Measurements from ENCODE around the gene SHMT2. TPM values are rescaled to one million over a fixed set of nuclear protein-coding genes. Genes with fewer than 3 reads are reported as not detected.
A peak's percentile ranks its signal among the peaks of the same experiment; 100 is the strongest.

The SHMT2 gene
- total and polyA plus RNA-seq, 2 of the 13 experiments (the other 11 are each of a cell fraction or from before 2014, with no cell fraction given) = 181 to 393 TPM

GRCh38 chr12:57214398-57214781 lies 15.1 kb upstream of the SHMT2 start (continued):
- TF ChIP-seq ZBTB44 (CRISPR knock-in tag; IDR thresholded peaks at IDR 0.05) (no peak), PATZ1 (CRISPR knock-in tag; IDR thresholded peaks at IDR 0.05) (peak; percentile 63), KDM5B (CRISPR knock-in tag; IDR thresholded peaks at IDR 0.05; ENCODE audit: borderline replicate concordance) (no peak), RBM22 (optimal IDR thresholded peaks at IDR 0.05; ENCODE audit: low read length) (peak; percentile 78), ZNF274 (CRISPR knock-in tag; IDR thresholded peaks at IDR 0.05) (0 out of 2 replicates have a peak, but pooled peaks have one; percentile 6), POLR2G (IDR thresholded peaks at IDR 0.05; ENCODE audit: low read depth, low read length) (peak; percentile 63; the same call in 1 of the 2 replicates), YY1 (IDR thresholded peaks at IDR 0.05; ENCODE audit: insufficient read depth, insufficient replicate concordance, low read depth, low read length) (peak; percentile 30), ZSCAN25 (CRISPR knock-in tag; IDR thresholded peaks at IDR 0.05) (0 out of 2 replicates have a peak, but pooled peaks have one; percentile 25), ZNF142 (CRISPR knock-in tag; IDR thresholded peaks at IDR 0.05) (0 out of 2 replicates have a peak, but pooled peaks have one; percentile 43), RAD21 (CRISPR knock-in tag; IDR thresholded peaks at IDR 0.05) (peak; percentile 70), POLR2A (IDR thresholded peaks at IDR 0.05; ENCODE audit: insufficient read depth in 1 of 2, low read depth in 2 of 2, low read length in 2 of 2) (peak in 1 of 2 experiments; percentile 29; a peak in 1 of 4 replicates), KDM2A (CRISPR knock-in tag; IDR thresholded peaks at IDR 0.05; ENCODE audit: borderline replicate concordance, low read depth) (peak; percentile 88), PCBP1 (IDR thresholded peaks at IDR 0.05; ENCODE audit: borderline replicate concordance, low read depth, low read length) (0 out of 2 replicates have a peak, but pooled peaks have one; percentile 64), CTCF (CRISPR knock-in tag; IDR thresholded peaks at IDR 0.05) (peak; percentile 81), HNRNPLL (IDR thresholded peaks at IDR 0.05; ENCODE audit: low read depth, low read length, poor library complexity, severe bottlenecking) (peak; percentile 22), XRCC5 (optimal IDR thresholded peaks at IDR 0.05; ENCODE audit: low read length) (peak; percentile 45), SP1 (IDR thresholded peaks at IDR 0.05) (no peak), SP1 (CRISPR knock-in tag; IDR thresholded peaks at IDR 0.05) (no peak), NPAS2 (CRISPR knock-in tag; IDR thresholded peaks at IDR 0.05; ENCODE audit: borderline replicate concordance) (no peak), SALL1 (CRISPR knock-in tag; IDR thresholded peaks at IDR 0.05) (0 out of 2 replicates have a peak, but pooled peaks have one; percentile 17)

All from HepG2 (cell line).